ENCODE results near the gene MAPK8. TPM values are rescaled to one million over a fixed set of nuclear protein-coding genes. Genes with fewer than 3 reads are reported as not detected.

Gene MAPK8
- total and polyA plus RNA-seq, 9 of the 15 experiments (the other 6 are each of a cell fraction or from before 2014, with no cell fraction given) = 6.4 to 159 (median 71.0) TPM

DNA sequence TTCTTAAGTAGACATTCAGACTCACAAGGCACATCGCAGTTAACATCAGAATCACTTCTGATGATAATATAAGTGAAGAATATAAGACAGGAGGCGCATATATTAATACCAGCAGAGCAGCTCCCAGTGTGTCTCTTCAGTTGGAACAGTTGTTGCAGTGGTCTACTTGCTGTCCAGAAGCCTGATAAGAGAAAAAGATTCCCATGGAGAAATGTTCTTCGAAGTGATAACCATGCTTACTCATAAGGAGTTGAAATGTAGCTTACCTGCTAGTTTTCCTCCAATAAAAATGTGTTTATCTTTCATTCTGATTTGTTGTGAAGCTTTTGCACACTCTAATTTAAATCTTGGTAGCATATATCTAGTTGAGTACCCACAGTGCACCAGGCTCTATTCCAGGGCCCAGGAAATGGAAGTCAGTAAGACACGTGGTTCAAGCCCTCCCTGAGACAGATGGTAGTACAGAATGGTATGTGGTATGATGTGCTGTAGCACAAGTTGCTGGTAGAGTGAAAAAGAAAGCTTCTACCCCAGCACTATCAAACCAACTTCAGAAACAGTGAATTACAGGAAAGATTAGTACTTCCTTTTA lies 124.0 kb downstream of the MAPK8 start (continued):
- TF ChIP-seq ZNF175 (CRISPR knock-in tag; IDR thresholded peaks at IDR 0.05; ENCODE audit: low read depth) (0 out of 2 replicates have a peak, but pooled peaks have one; percentile 19), MEF2D (tag; conservative IDR thresholded peaks at IDR 0.05; ENCODE audit: low read depth) (no peak), ZNF766 (CRISPR knock-in tag; conservative IDR thresholded peaks at IDR 0.05) (0 out of 2 replicates have a peak, but pooled peaks have one; percentile 21), HDAC2 (IDR thresholded peaks at IDR 0.05) (no peak), RCOR1 (IDR thresholded peaks at IDR 0.05; ENCODE audit: borderline replicate concordance in 1 of 2, low read depth in 2 of 2, low read length in 2 of 2) (peak in 1 of 2 experiments; percentile 65; a peak in 1 of 4 replicates), TCF3 (CRISPR knock-in tag; IDR thresholded peaks at IDR 0.05) (no peak; the same call in 1 of the 2 replicates), BRCA1 (IDR thresholded peaks at IDR 0.05) (no peak), BRCA1 (CRISPR knock-in tag; IDR thresholded peaks at IDR 0.05) (no peak), HNRNPUL1 (IDR thresholded peaks at IDR 0.05; ENCODE audit: low read length) (no peak), C11orf30 (IDR thresholded peaks at IDR 0.05; ENCODE audit: low read depth) (no peak), ZFP30 (CRISPR knock-in tag; IDR thresholded peaks at IDR 0.05; ENCODE audit: borderline replicate concordance) (no peak), ZNF707 (CRISPR knock-in tag; conservative IDR thresholded peaks at IDR 0.05) (no peak), NFRKB (IDR thresholded peaks at IDR 0.05; ENCODE audit: low read depth) (no peak), ARID1B (IDR thresholded peaks at IDR 0.05) (0 out of 2 replicates have a peak, but pooled peaks have one; percentile 49), MAZ (CRISPR knock-in tag; conservative IDR thresholded peaks at IDR 0.05 in 1 of 2, IDR thresholded peaks at IDR 0.05 in 1 of 2) (peak in 1 of 2 experiments; percentile 27; a peak in 1 of 4 replicates)
- TF ChIP-seq, protein P1, sequence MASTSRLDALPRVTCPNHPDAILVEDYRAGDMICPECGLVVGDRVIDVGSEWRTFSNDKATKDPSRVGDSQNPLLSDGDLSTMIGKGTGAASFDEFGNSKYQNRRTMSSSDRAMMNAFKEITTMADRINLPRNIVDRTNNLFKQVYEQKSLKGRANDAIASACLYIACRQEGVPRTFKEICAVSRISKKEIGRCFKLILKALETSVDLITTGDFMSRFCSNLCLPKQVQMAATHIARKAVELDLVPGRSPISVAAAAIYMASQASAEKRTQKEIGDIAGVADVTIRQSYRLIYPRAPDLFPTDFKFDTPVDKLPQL (IDR thresholded peaks at IDR 0.05; ENCODE audit: extremely low read depth, insufficient read length) = no peak
- TF ChIP-seq, protein P2, sequence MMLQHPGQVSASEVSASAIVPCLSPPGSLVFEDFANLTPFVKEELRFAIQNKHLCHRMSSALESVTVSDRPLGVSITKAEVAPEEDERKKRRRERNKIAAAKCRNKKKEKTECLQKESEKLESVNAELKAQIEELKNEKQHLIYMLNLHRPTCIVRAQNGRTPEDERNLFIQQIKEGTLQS (IDR thresholded peaks at IDR 0.05) = no peak
- TF ChIP-seq, protein P2 (CRISPR knock-in tag; conservative IDR thresholded peaks at IDR 0.05) = no peak
- TF ChIP-seq, protein P3, sequence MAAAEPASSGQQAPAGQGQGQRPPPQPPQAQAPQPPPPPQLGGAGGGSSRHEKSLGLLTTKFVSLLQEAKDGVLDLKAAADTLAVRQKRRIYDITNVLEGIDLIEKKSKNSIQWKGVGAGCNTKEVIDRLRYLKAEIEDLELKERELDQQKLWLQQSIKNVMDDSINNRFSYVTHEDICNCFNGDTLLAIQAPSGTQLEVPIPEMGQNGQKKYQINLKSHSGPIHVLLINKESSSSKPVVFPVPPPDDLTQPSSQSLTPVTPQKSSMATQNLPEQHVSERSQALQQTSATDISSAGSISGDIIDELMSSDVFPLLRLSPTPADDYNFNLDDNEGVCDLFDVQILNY (CRISPR knock-in tag; IDR thresholded peaks at IDR 0.05) = no peak
- TF ChIP-seq, protein P4, sequence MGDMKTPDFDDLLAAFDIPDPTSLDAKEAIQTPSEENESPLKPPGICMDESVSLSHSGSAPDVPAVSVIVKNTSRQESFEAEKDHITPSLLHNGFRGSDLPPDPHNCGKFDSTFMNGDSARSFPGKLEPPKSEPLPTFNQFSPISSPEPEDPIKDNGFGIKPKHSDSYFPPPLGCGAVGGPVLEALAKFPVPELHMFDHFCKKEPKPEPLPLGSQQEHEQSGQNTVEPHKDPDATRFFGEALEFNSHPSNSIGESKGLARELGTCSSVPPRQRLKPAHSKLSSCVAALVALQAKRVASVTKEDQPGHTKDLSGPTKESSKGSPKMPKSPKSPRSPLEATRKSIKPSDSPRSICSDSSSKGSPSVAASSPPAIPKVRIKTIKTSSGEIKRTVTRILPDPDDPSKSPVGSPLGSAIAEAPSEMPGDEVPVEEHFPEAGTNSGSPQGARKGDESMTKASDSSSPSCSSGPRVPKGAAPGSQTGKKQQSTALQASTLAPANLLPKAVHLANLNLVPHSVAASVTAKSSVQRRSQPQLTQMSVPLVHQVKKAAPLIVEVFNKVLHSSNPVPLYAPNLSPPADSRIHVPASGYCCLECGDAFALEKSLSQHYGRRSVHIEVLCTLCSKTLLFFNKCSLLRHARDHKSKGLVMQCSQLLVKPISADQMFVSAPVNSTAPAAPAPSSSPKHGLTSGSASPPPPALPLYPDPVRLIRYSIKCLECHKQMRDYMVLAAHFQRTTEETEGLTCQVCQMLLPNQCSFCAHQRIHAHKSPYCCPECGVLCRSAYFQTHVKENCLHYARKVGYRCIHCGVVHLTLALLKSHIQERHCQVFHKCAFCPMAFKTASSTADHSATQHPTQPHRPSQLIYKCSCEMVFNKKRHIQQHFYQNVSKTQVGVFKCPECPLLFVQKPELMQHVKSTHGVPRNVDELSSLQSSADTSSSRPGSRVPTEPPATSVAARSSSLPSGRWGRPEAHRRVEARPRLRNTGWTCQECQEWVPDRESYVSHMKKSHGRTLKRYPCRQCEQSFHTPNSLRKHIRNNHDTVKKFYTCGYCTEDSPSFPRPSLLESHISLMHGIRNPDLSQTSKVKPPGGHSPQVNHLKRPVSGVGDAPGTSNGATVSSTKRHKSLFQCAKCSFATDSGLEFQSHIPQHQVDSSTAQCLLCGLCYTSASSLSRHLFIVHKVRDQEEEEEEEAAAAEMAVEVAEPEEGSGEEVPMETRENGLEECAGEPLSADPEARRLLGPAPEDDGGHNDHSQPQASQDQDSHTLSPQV (IDR thresholded peaks at IDR 0.05) = peak; percentile 95
- TF ChIP-seq, protein P5, sequence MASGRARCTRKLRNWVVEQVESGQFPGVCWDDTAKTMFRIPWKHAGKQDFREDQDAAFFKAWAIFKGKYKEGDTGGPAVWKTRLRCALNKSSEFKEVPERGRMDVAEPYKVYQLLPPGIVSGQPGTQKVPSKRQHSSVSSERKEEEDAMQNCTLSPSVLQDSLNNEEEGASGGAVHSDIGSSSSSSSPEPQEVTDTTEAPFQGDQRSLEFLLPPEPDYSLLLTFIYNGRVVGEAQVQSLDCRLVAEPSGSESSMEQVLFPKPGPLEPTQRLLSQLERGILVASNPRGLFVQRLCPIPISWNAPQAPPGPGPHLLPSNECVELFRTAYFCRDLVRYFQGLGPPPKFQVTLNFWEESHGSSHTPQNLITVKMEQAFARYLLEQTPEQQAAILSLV (tag; IDR thresholded peaks at IDR 0.05) = no peak

Data from K562 (cell line).